Stimulated activated CD4-positive, alpha-beta T cell treated with anti-CD3 and anti-CD28 coated beads, TNF-alpha, amount 100 ng/mL, for 48 hours (primary cell): Measurements from ENCODE around the gene RUBCN.

Experiments
- DNase-seq, 3 donors: peaks; one replicate each; pipeline ENCODE4 v3.0.0-alpha.2; 2020; ENCODE audit warnings: low read depth in 3 of 3

RUBCN gene

GRCh38 chr3:197736491-197737318 lies at the start of gene RUBCN:
RUBCN (minus strand) TSS chr3:197736904; CDS start chr3:197736719, 185 bp downstream.
- peak; percentile 91 to 92 (median 91) for DNase-seq

- no peak for DNase-seq
These were observed 47.4 kb upstream of the RUBCN start for GRCh38 chr3:197784019-197784585.

- DNase-seq = no peak
These were observed 45.5 kb upstream of the RUBCN start for GRCh38 chr3:197782230-197782629.

GRCh38 chr3:197775317-197775716 lies 38.6 kb upstream of the RUBCN start:
- DNase-seq = no peak

GRCh38 chr3:197761784-197762183 lies 25.1 kb upstream of the RUBCN start:
- DNase-seq = no peak

GRCh38 chr3:197758512-197758911 lies 21.8 kb upstream of the RUBCN start:
- DNase-seq = no peak

- no peak for DNase-seq
These were observed 20.0 kb upstream of the RUBCN start for GRCh38 chr3:197756704-197757103.

- no peak for DNase-seq
These were observed 16.6 kb upstream of the RUBCN start for GRCh38 chr3:197753263-197753662.

GRCh38 chr3:197752107-197752506 lies 15.4 kb upstream of the RUBCN start:
- DNase-seq = peak in 1 of 3 donors; percentile 19

GRCh38 chr3:197750858-197751737 lies 14.4 kb upstream of the RUBCN start:
- peak in 2 of 3 donors; percentile 18 to 36 for DNase-seq

GRCh38 chr3:197750396-197750831 lies 13.7 kb upstream of the RUBCN start:
- peak; percentile 24 to 43 (median 30) for DNase-seq

GRCh38 chr3:197749601-197750395 lies 13.1 kb upstream of the RUBCN start, which contains the start of gene FYTTD1:
FYTTD1 (plus strand) TSS chr3:197749883; CDS start chr3:197749972, 89 bp downstream.
- peak; percentile 74 to 75 (median 74) for DNase-seq

- DNase-seq = peak; percentile 19 to 50 (median 32)
These were observed 12.6 kb upstream of the RUBCN start for GRCh38 chr3:197749315-197749600.

GRCh38 chr3:197748597-197749314 lies 12.1 kb upstream of the RUBCN start:
- DNase-seq = no peak

- no peak for DNase-seq
These were observed 10.1 kb upstream of the RUBCN start for GRCh38 chr3:197746801-197747237.

- no peak for DNase-seq
These were observed 9.5 kb upstream of the RUBCN start for GRCh38 chr3:197746209-197746608.

GRCh38 chr3:197742787-197743186 lies 6.1 kb upstream of the RUBCN start:
- DNase-seq = no peak

GRCh38 chr3:197737749-197738462 lies 1.2 kb upstream of the RUBCN start:
- no peak for DNase-seq

GRCh38 chr3:197737319-197737649 lies 580 bp upstream of the RUBCN start:
- no peak for DNase-seq

GRCh38 chr3:197736010-197736490 lies 654 bp downstream of the RUBCN start:
- peak; percentile 24 to 55 (median 36) for DNase-seq
